HepG2 (cell line): ENCODE measurements around the gene NAALAD2. TPM values are rescaled to one million over a fixed set of nuclear protein-coding genes. Genes with fewer than 3 reads are reported as not detected.

Experiments
- EEA1 ChIP-seq: sonication (generic); formaldehyde crosslinking; IDR thresholded peaks from 2 replicates; pipeline ENCODE4 v1.5.1; 2020; ENCODE audit warnings: mild to moderate bottlenecking, missing genetic modification reagents, borderline replicate concordance
- HIC2 ChIP-seq: sonication (generic); formaldehyde crosslinking; IDR thresholded peaks from 2 replicates; pipeline ENCODE4 v1.9.0; 2022; ENCODE audit warnings: low read depth, missing genetic modification reagents
- HNRNPK ChIP-seq: fragments of 200-400 bp; formaldehyde crosslinking; IDR thresholded peaks from 2 replicates; pipeline ENCODE4 v1.6.1; 2018; ENCODE audit warnings: low read length, low read depth, moderate library complexity, mild to moderate bottlenecking; ENCODE audit not compliant: poor library complexity, severe bottlenecking
- HNRNPL ChIP-seq: fragments of 200-400 bp; formaldehyde crosslinking; IDR thresholded peaks from 2 replicates; pipeline ENCODE4 v1.6.1; 2017; ENCODE audit warnings: mild to moderate bottlenecking, low read depth, low read length
- HOXA7 ChIP-seq: sonication (generic); formaldehyde crosslinking; IDR thresholded peaks from 2 replicates; pipeline ENCODE4 v1.8.1; 2022; ENCODE audit warnings: mild to moderate bottlenecking, missing genetic modification reagents, moderate library complexity
- IRX3 ChIP-seq: sonication (generic); formaldehyde crosslinking; IDR thresholded peaks from 2 replicates; pipeline ENCODE4 v1.8.1; 2023; ENCODE audit warnings: mild to moderate bottlenecking, low read depth, missing genetic modification reagents, borderline replicate concordance
- ISL2 ChIP-seq: sonication (generic); formaldehyde crosslinking; IDR thresholded peaks from 2 replicates; pipeline ENCODE4 v1.5.0; 2020; ENCODE audit warnings: missing genetic modification reagents
- KDM4B ChIP-seq: sonication (generic); formaldehyde crosslinking; IDR thresholded peaks from 2 replicates; pipeline ENCODE4 v1.4.0; 2020; ENCODE audit warnings: missing genetic modification reagents
- KLF16 ChIP-seq, 2 experiments: sonication (generic) in 1 of 2; formaldehyde crosslinking in 1 of 2; IDR thresholded peaks; 2 replicates each; pipeline versions ENCODE4 v1.6.1 to v1.8.0; 2016 to 2023; ENCODE audit warnings: missing genetic modification reagents in 2 of 2, missing compliant biosample characterization in 1 of 2
- NR2F1 ChIP-seq, 2 experiments: fragments of 450-650 bp in 1 of 2; formaldehyde crosslinking in 1 of 2; IDR thresholded peaks; 2 replicates each; pipeline versions ENCODE4 v1.5.0 to v1.6.1; 2016 to 2020; ENCODE audit warnings: mild to moderate bottlenecking in 1 of 2, missing compliant biosample characterization in 1 of 2, missing genetic modification reagents in 1 of 2, moderate library complexity in 1 of 2
- SIN3A ChIP-seq: IDR thresholded peaks from 2 replicates; pipeline ENCODE4 v1.6.1; 2011; ENCODE audit warnings: low read depth, mild to moderate bottlenecking, control low read depth, low read length, borderline replicate concordance
- SMAD3 ChIP-seq: sonication (generic); formaldehyde crosslinking; IDR thresholded peaks from 2 replicates; pipeline ENCODE4 v1.4.0; 2020; ENCODE audit warnings: missing genetic modification reagents
- SOX6 ChIP-seq, 2 experiments: fragments of 450-650 bp in 1 of 2; sonication (generic) in 1 of 2; formaldehyde crosslinking in 1 of 2; IDR thresholded peaks; 2 replicates each; pipeline versions ENCODE4 v1.4.0 to v1.6.1; 2017 to 2020; ENCODE audit warnings: antibody characterized with exemption in 1 of 2, mild to moderate bottlenecking in 1 of 2, missing genetic modification reagents in 1 of 2
- TERF1 ChIP-seq: sonication (generic); formaldehyde crosslinking; IDR thresholded peaks from 2 replicates; pipeline ENCODE4 v1.8.0; 2022; ENCODE audit warnings: mild to moderate bottlenecking, missing genetic modification reagents, moderate library complexity
- ZNF20 ChIP-seq: sonication (generic); formaldehyde crosslinking; IDR thresholded peaks from 2 replicates; pipeline ENCODE4 v1.4.0; 2020; ENCODE audit warnings: mild to moderate bottlenecking, moderate library complexity, missing genetic modification reagents
- ZNF564 ChIP-seq: sonication (generic); formaldehyde crosslinking; IDR thresholded peaks from 2 replicates; pipeline ENCODE4 v1.8.1; 2023; ENCODE audit warnings: mild to moderate bottlenecking, missing genetic modification reagents
- ZNF615 ChIP-seq: sonication (generic); formaldehyde crosslinking; IDR thresholded peaks from 2 replicates; pipeline ENCODE4 v1.5.0; 2020; ENCODE audit warnings: mild to moderate bottlenecking, missing genetic modification reagents, borderline replicate concordance
- ZNF674 ChIP-seq: sonication (generic); formaldehyde crosslinking; IDR thresholded peaks from 2 replicates; pipeline ENCODE4 v1.5.0; 2020; ENCODE audit warnings: low read depth, mild to moderate bottlenecking, missing genetic modification reagents
- polyA plus RNA-seq, 8 experiments: library from polyadenylated mRNA; depleted of rRNA in 3 of 8; stranded (reverse) in 7 of 8; unstranded in 1 of 8; fragments of >200 nt; fragmentation: Illumina TruSeq in 4 of 8; extraction: Trizol in 4 of 8; gene quantifications; 2 replicates each; pipeline versions ENCODE4 v1.2.1 to v1.2.3, GENCODE V29; 2011 to 2016; ENCODE audit warnings: low read depth in 4 of 8, missing spikeins in 1 of 8, mixed read lengths in 1 of 8; ENCODE audit not compliant: insufficient read depth in 1 of 8
- total RNA-seq, 5 experiments: library from RNA; depleted of rRNA; stranded (reverse); fragments of >200 nt; fragmentation: Illumina TruSeq; extraction: Trizol; gene quantifications; 2 replicates each; pipeline ENCODE4 v1.2.3, GENCODE V29; 2016; ENCODE audit warnings: low read depth in 1 of 5
- TF ChIP-seq, protein P1 (sequence below): sonication (generic); formaldehyde crosslinking; IDR thresholded peaks from 2 replicates; pipeline ENCODE4 v1.4.0; 2020; ENCODE audit warnings: missing genetic modification reagents

The NAALAD2 gene
- total and polyA plus RNA-seq, 2 of the 13 experiments (the other 11 are each of a cell fraction or from before 2014, with no cell fraction given): 8.0 to 8.9 TPM

DNA sequence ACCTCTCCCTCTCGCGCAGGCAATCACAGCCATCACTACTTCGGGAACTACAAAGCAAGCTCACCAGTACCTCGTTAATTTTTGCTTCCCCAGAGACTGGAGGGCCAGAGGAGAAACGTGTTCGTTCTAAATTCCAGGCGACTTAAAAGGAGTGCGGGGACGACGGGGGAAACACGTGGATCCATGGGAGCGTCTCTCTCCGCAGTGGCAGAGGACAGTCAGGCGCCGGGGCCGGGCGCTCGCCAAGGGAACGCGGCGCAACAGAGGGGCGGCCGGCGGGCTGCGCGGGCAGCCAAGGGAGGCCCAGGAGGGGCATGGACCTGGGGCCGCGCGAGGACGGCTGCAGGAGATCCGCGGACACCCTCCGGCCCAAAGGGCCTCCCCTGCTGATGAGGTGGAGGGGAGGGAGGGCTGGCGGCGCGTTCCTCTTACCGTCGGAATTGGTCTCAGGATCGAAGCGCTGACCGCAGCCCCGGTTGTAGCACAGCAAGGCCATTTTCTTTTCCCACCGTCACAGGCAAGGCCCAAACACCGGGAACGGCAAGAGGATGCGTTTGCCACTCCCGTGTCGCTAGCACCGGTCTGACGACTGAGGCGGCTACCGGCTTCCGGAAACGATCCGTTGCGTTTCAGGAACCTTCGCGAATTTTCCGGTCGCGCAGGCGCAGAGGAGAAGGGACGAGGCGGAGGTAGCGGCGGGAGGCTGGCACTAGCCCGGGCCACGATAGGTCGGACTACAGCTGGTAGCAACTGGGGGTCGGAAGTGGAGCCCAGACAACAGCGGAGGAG lies 88.2 kb downstream of the NAALAD2 start, which contains the start of gene CHORDC1 (continued):
- 0 out of 2 replicates have a peak, but pooled peaks have one; percentile 32 for TF ChIP-seq HIC2 (CRISPR knock-in tag)
- TF ChIP-seq, protein P1, sequence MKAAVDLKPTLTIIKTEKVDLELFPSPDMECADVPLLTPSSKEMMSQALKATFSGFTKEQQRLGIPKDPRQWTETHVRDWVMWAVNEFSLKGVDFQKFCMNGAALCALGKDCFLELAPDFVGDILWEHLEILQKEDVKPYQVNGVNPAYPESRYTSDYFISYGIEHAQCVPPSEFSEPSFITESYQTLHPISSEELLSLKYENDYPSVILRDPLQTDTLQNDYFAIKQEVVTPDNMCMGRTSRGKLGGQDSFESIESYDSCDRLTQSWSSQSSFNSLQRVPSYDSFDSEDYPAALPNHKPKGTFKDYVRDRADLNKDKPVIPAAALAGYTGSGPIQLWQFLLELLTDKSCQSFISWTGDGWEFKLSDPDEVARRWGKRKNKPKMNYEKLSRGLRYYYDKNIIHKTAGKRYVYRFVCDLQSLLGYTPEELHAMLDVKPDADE (CRISPR knock-in tag): no peak
- peak; percentile 77; the same call in 1 of the 2 replicates for TF ChIP-seq EEA1 (CRISPR knock-in tag)
- peak; percentile 1; the same call in 1 of the 2 replicates for TF ChIP-seq SMAD3 (CRISPR knock-in tag)
- TF ChIP-seq HNRNPK: no peak
- peak; percentile 72; the same call in 1 of the 2 replicates for TF ChIP-seq SIN3A
- TF ChIP-seq ZNF564 (CRISPR knock-in tag): peak; percentile 59; the same call in 1 of the 2 replicates
- 0 out of 2 replicates have a peak, but pooled peaks have one; percentile 41 for TF ChIP-seq HNRNPL
- no peak for TF ChIP-seq HOXA7 (CRISPR knock-in tag)
- TF ChIP-seq SOX6 (IDR thresholded peaks at IDR 0.05): no peak
- TF ChIP-seq SOX6 (CRISPR knock-in tag; IDR thresholded peaks at IDR 0.05): peak; percentile 52; the same call in 1 of the 2 replicates
- TF ChIP-seq TERF1 (CRISPR knock-in tag): no peak
- TF ChIP-seq KDM4B (CRISPR knock-in tag): 0 out of 2 replicates have a peak, but pooled peaks have one; percentile 40
- TF ChIP-seq ISL2 (CRISPR knock-in tag): peak; percentile 37; the same call in 1 of the 2 replicates
- no peak for TF ChIP-seq ZNF674 (CRISPR knock-in tag)
- TF ChIP-seq KLF16 (CRISPR knock-in tag; IDR thresholded peaks at IDR 0.05): peak in 1 of 2 experiments; percentile 87; a peak in 1 of 4 replicates
- TF ChIP-seq ZNF20 (CRISPR knock-in tag): no peak
- no peak for TF ChIP-seq ZNF615
- no peak for TF ChIP-seq IRX3 (CRISPR knock-in tag)
- no peak for TF ChIP-seq NR2F1 (CRISPR knock-in tag; IDR thresholded peaks at IDR 0.05)
